ENCODE results near the gene OR2G3. TPM values are rescaled to one million over a fixed set of nuclear protein-coding genes. Genes with fewer than 3 reads are reported as not detected.

OR2G3 gene
- not detected for total RNA-seq

DNA sequence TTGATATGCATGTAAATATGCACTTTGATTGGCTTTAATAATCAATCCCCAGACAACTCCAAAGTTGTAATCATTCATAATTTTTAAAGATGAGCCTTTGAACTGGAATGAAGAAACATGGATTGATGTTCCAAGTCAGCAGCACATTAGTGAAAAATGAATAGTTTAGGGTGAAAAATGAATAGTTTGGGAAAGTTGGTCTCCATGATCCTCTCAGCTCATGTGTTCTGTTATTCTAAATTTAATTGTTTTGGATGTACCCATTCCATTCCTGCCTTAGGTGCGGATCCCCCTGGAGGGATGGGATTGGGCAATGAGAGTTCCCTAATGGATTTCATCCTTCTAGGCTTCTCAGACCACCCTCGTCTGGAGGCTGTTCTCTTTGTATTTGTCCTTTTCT lies at the start of gene OR2G3:
TSS of gene OR2G3 (plus strand) at position 301 of the 400 bp plus-strand sequence. CDS start at position 301, 0 bp downstream.
- ATAC-seq, result no peak
- intact Hi-C loops (cut with DNase I), result no loop called here
- DNase-seq (ENCODE audit: low spot score), result no peak

GRCh38 chr1:247557926-247558674 lies 47.3 kb upstream of the OR2G3 start:
- DNase-seq (ENCODE audit: low spot score), result no peak
- ATAC-seq, result no peak
- intact Hi-C loops (cut with DNase I), result no loop called here

DNA sequence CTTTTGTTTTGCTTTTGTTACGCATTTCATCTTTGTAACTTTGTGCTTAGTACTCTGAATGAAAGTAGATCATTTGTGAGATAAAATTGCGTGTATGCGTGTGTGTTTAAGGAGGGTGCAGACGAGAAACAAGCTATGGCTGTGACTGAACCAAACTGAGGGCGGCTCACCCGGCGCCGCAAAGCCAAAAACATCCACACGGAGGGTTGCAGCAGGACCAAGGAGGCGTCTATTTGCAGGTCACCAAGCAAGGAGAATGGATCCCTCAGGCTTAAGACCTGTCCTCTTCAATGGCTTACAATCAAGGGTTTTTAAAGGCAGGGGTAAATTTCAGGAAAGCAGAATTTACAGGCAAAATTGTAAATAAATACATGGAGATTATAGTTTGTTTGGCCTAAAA lies 43.7 kb upstream of the OR2G3 start:
- intact Hi-C loops (cut with DNase I), result no loop called here
- no peak for DNase-seq (ENCODE audit: low spot score)
- ATAC-seq, result no peak

DNA sequence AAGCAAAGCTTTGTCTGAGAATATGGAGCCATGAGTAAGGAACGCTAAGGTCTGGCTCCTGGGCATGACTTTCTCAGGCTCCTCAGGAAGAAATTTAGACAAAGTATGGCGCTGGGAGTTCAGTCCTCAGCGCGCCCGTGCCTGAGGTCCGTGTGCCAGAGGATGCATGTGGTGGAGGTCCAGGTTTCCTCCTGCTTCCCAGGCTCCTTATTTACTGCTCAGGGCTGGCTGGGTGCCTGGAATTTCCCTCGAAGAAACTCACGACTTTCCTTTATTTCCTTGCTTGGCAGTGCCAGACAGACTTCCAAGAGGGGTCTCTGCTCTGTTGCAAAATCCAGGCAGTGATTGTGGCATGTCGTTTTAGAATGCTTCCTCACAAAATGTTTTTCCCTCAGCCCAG lies 43.2 kb upstream of the OR2G3 start:
- intact Hi-C loops (cut with DNase I), result no loop called here
- no peak for ATAC-seq
- DNase-seq (ENCODE audit: low spot score), result no peak

- intact Hi-C loops (cut with DNase I), result no loop called here
- DNase-seq (ENCODE audit: low spot score) (no peak), ATAC-seq (no peak)
Observed at GRCh38 chr1:247574236-247574635, 31.1 kb upstream of the OR2G3 start.

DNA sequence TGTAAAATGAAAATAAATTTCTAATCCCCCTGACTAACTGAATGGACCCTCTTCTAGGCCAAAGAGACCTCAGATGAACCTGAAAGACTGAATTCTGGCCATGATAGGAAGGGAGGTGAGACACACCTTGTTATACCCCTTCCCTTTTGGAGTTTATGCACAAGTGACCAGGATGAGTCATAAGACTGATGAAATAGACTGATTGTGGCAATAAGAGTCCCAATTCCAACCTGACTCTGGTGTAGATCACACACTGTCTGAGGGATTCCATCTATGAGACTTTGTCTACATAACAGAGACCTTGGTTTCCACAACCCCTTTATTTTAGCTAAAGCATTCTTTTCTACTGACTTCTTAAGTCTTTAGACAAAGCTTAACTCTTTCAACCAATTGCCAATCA lies 30.7 kb upstream of the OR2G3 start:
- intact Hi-C loops (cut with DNase I), result no loop called here
- DNase-seq (ENCODE audit: low spot score) (no peak), ATAC-seq (no peak)

- no peak for DNase-seq (ENCODE audit: low spot score)
- intact Hi-C loops (cut with DNase I), result no loop called here
- ATAC-seq, result no peak
Observed at GRCh38 chr1:247576514-247576913, 28.9 kb upstream of the OR2G3 start.

DNA sequence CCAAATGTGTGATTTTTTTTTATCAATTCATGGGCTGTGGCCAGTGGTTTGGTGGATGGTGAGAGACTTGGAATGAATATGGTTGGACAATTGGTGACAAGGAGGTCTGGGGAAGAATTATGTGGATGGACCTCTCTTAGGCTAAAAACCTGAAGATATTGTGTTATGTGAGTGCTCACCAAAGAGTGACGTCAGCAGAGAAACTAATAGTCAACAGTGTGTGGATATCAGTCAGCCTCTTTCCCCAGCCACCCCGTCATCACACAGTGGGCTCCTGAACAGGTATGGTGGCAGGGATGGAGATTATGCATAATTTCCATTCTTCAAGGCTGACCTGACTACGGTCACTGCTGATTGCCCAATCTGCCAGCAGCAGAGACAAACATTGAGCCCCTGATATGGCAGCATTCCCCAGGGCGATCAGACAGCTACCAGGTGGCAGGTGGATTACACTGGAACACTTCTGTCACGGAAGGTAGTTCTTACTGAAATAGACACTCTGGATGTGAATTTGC lies 26.4 kb upstream of the OR2G3 start:
- intact Hi-C loops (cut with DNase I), result no loop called here
- ATAC-seq, result no peak
- no peak for DNase-seq (ENCODE audit: low spot score)

GRCh38 chr1:247588060-247588459 lies 17.3 kb upstream of the OR2G3 start, which contains the start of gene OR2G2:
OR2G2 (plus strand) TSS chr1:247588360; CDS start chr1:247588360, 0 bp downstream.
- intact Hi-C loops (cut with DNase I), result no loop called here
- ATAC-seq (no peak), DNase-seq (ENCODE audit: low spot score) (no peak)

GRCh38 chr1:247613405-247613804 lies 8.0 kb downstream of the OR2G3 start:
- DNase-seq (ENCODE audit: low spot score) (no peak), ATAC-seq (no peak)
- intact Hi-C loops (cut with DNase I), result no loop called here

DNA sequence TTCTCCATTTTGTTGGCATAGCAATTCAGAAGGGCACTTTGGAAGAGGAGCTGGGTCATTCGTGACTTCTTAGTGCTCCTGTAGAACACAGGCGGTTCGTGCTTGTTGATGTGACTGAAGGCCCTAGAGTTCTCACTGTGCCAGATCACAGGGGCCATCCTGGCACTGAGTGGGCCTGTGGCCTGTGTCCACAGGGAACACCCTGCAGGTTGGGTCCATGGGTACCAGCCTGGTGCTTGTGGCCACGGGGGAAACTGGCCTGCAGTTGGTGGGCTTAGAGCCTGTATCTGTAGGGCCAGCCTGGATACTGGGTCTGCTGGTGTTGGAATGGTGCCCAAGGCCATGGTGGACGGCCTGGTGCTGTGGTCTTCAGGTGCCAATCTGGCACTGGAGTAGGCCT lies 9.2 kb downstream of the OR2G3 start:
- DNase-seq (ENCODE audit: low spot score) (no peak), ATAC-seq (no peak)
- intact Hi-C loops (cut with DNase I), result no loop called here

GRCh38 chr1:247627951-247628350 lies 22.6 kb downstream of the OR2G3 start:
- intact Hi-C loops (cut with DNase I), result no loop called here
- ATAC-seq (no peak), DNase-seq (ENCODE audit: low spot score) (no peak)

GRCh38 chr1:247638011-247638410 lies 32.6 kb downstream of the OR2G3 start:
- ATAC-seq, result no peak
- no peak for DNase-seq (ENCODE audit: low spot score)
- intact Hi-C loops (cut with DNase I), result no loop called here

- ATAC-seq (no peak), DNase-seq (ENCODE audit: low spot score) (no peak)
- intact Hi-C loops (cut with DNase I), result no loop called here
Observed at GRCh38 chr1:247638781-247639180, 33.4 kb downstream of the OR2G3 start.

DNA sequence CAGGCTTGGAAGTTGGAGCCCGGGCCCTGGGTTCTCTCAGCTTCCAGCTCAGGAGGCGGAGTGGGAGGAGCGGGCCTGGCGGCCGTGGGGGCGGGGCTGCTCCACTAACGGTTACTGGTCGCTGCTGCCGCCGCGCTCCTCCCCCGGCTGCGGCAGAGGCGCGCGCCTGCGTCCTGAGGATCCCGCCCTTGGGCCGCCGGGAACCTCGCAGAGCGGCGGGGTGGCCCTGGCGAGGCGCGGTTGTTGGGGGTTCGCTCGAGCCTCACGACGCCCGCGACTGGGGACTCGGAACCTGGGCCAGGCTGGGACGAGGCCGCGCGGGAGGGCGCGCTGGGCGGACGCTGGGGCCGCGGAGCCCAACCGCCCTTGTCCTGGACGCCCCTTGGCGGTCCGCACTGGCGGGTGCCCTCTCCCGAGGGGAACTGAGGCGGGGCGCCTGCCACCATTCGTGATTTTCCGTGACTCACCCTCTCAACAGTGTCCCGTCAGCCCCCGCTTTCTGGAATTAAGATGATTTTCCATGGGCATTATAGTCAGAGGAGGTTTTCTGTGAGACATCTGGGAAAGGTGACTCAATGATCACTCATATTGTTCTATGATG lies 34.1 kb downstream of the OR2G3 start:
- peak; percentile 79 for DNase-seq (ENCODE audit: low spot score)
- ATAC-seq, result peak; percentile 96
- intact Hi-C loops (cut with DNase I), result no loop called here

- DNase-seq (ENCODE audit: low spot score) (no peak), ATAC-seq (no peak)
- intact Hi-C loops (cut with DNase I), result no loop called here
Observed at GRCh38 chr1:247642742-247643141, 37.4 kb downstream of the OR2G3 start.

- ATAC-seq, result no peak
- DNase-seq (ENCODE audit: low spot score), result no peak
- intact Hi-C loops (cut with DNase I), result no loop called here
Observed at GRCh38 chr1:247646867-247647266, 41.5 kb downstream of the OR2G3 start.

DNA sequence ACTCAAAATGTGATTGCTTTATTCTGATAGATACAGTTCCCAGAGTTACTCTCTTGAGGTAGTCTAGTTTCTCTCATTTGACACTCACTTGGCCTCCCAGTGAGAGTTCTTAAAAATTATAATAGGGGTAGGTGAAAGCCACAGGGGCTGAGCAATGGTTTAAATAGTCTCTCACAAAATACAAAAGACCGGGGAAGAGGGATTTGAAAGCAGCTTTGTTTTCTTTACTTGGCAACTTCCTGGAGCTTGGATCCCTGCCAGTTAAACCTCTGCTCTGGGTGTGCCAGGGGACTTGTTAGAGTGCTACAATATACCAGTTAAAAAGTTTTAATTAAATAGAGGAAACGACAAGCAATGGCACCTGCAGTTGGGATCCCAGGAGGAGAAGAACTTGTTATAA lies 42.5 kb downstream of the OR2G3 start:
- ATAC-seq (no peak), DNase-seq (ENCODE audit: low spot score) (no peak)
- intact Hi-C loops (cut with DNase I), result no loop called here

GRCh38 chr1:247653040-247653439 lies 47.7 kb downstream of the OR2G3 start:
- ATAC-seq (no peak), DNase-seq (ENCODE audit: low spot score) (no peak)
- intact Hi-C loops (cut with DNase I), result no loop called here
